ENCODE data around the gene ECPAS. TPM values are rescaled to one million over a fixed set of nuclear protein-coding genes. Genes with fewer than 3 reads are reported as not detected.
"Not testable (repeated sequence)": the region's sequence is repeated elsewhere in the genome, so short reads cannot be mapped to it uniquely, and the experiment has no call there.

Gene ECPAS
- total RNA-seq, 1 donor from 2014 or later: 91.2 TPM

DNA sequence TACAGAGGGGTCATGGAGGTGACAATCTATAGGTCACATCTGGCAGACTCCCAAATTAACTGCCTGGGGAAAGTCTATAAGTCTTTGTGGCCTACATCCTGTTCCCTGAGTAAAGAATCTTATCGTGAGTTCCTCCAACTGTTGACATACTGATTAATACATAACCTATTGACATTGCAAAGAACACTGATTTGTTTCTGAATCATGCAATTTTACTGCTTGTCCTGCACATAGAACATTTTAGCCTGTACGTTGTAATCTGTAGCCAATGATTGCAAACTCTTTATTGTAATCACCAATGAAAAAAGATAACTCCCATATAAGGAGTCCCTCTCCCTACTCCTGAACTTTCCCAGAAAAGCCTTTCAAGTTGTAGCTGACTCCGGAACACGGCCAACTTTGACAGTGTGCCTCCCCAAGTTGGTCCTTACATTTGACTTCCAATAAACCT lies 135.3 kb downstream of the ECPAS start:
- DNase-seq: no peak

DNA sequence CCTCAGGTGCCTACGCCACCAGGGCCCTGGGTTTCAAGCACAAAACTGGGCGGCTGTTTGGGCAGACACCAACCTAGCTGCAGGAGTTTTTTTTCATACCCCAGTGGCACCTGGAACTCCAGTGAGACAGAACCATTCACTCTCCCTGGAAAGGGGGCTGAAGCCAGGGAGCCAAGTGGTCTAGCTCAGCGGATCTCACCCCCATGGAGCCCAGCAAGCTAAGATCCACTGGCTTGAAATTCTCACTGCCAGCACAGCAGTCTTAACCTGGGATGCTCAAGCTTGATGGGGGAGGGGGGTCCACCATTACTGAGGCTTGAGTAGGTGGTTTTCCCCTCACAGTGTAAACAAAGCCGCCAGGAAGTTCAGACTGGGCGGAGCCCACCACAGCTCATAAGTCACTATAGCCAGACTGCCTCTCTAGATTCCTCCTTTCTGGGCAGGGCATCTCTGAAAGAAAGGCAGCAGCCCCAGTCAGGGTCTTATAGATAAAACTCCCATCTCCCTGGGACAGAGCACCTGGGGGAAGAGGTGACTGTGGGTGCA lies 149.8 kb downstream of the ECPAS start:
- not testable (repeated sequence) for DNase-seq

DNA sequence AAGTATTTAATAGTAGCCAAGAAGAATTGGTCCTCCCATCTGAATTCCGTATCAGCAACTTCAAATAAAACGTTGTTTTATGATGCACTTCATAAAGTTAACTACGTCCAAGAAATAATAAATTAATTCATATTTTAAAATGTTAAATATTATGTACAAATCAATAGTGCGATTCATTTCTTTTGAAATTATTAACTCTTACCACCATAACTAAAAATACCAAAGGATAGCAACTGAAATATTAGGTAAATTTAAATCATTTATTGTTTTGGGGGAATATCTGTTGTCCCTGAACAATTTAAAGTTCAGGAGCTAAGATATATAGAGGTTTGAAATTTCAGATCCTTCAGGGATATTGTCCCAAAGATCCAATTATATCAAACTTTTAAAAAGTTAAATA lies 154.1 kb downstream of the ECPAS start, which contains the start of gene OR2K2:
Gene OR2K2, minus strand, starts transcription at position 101 of the 400 bp plus-strand sequence. CDS start 1,791 bp downstream, outside the sequence.
- no peak for DNase-seq

DNA sequence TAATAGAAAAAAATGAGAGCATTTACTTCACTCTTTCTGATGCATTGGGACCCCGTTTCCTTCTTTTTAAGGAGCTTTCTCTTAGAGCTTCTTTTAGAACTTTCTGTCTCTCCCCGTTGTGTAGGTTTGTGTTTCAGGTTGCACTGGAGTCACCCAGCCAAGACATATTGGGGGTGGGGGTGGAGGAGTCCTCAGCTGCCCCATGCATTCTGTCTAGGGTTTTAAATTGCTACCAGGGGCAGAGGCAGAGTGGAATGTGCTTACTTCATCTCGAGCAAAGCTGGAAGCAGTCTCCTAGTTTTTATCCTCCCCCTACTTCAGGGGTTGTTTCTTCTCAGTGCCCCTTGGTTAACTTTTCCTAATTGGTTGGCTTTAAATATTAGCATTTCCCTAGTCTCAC lies 163.6 kb downstream of the ECPAS start:
- DNase-seq: no peak

DNA sequence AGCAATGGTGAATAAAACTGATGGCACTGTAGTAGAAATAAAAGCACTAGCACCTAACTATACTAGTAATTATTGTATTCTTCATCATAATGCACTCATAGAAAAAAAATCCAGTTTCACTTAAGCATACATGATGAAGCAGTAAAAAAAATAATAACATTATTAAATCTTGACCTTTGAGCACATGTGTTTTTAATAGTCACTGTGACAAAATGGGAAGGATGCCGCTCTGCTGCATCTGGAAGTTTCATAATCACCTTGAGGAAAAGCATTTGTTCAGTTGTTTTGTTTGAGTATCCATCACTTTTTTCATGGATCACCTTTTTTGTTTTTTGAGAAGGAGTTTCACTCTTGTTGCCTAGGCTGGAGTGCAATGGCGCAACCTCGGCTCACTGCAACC lies 167.4 kb downstream of the ECPAS start:
- no peak for DNase-seq

Small RNA genes within 50 kb of the gene (small RNA-seq; reads per million reads assigned to genes)
- gene RNA5SP294: not detected

Other genes starting within 250 kb of the ECPAS start
- not detected for gene OR2K2, start 154.2 kb downstream of the ECPAS start, total RNA-seq
- gene ZNF483, start 40.8 kb upstream of the ECPAS start, total RNA-seq: 47.3 TPM
- gene PTGR1, start 115.3 kb upstream of the ECPAS start, total RNA-seq: 10.6 TPM
- gene DNAJC25, start 147.0 kb upstream of the ECPAS start, total RNA-seq: 4.7 TPM
- gene GNG10, start 177.2 kb upstream of the ECPAS start, total RNA-seq: 37.4 TPM

Data from occipital lobe (tissue), 3 donors.